Measurements from ENCODE around the gene PTPRN2. TPM values are rescaled to one million over a fixed set of nuclear protein-coding genes. Genes with fewer than 3 reads are reported as not detected.

PTPRN2 gene
- total and polyA plus RNA-seq, 2 of the 8 experiments (the other 6 are each of a cell fraction or from before 2014, with no cell fraction given), result 2.6 to 4.5 TPM

DNA sequence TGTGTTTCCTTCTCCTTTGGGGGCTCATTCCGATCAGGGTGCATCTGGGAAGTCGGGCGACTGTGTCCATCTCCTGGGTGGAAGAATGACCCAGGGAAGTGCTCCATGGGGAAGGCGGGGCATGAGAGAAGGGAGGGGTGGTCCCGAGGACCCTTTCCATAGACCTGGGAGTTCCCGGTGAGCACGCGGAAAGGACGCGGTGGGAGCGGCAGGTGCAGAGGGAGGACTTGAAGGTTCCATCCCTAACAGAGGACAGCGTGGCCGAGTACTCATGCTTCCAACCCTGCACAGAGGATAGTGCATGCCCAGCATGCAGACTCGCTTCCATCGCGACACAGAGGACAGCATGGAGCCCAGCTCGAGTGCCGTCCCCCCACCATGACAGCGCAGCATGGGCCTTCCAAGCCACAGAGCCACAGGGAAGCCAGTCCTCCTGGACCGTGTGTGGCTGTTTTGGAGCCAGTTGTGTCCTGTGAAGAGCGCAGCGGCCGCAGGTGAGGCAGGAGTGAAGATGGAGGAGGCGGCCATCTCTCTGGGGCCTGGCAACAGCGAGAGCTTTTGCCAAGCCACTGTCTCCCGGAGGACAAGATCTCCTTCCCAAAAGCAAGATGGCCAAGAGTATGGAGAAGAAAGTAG, 969.4 kb downstream of the PTPRN2 start (continued):
- TF ChIP-seq, protein P1, sequence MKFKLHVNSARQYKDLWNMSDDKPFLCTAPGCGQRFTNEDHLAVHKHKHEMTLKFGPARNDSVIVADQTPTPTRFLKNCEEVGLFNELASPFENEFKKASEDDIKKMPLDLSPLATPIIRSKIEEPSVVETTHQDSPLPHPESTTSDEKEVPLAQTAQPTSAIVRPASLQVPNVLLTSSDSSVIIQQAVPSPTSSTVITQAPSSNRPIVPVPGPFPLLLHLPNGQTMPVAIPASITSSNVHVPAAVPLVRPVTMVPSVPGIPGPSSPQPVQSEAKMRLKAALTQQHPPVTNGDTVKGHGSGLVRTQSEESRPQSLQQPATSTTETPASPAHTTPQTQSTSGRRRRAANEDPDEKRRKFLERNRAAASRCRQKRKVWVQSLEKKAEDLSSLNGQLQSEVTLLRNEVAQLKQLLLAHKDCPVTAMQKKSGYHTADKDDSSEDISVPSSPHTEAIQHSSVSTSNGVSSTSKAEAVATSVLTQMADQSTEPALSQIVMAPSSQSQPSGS (IDR thresholded peaks at IDR 0.05; ENCODE audit: low read length), result no peak
- TF ChIP-seq CHD2 (IDR thresholded peaks at IDR 0.05; ENCODE audit: low read length) (no peak), NRF1 (IDR thresholded peaks at IDR 0.05; ENCODE audit: low read depth, low read length) (no peak), SIN3A (conservative IDR thresholded peaks at IDR 0.05 in 1 of 2, IDR thresholded peaks at IDR 0.05 in 1 of 2; ENCODE audit: low read depth in 1 of 2, low read length in 2 of 2) (no peak)

Measured in H1 (cell line).